K562 (cell line): ENCODE measurements around the gene CCSER2. TPM values are rescaled to one million over a fixed set of nuclear protein-coding genes. Genes with fewer than 3 reads are reported as not detected.

Experiments
- ATAC-seq: fragments of 200-7000 bp; cut with Tn5 transposase; 3 replicates; pipeline ENCODE4 v1.9.1; 2020; ENCODE audit warnings: moderate library complexity
- BruUV-seq: library from RNA; stranded (reverse); fragments of 400-500 nt; replicated peaks from 2 replicates; lab custom pipeline; 2021; lab: Mats Ljungman, UMichigan
- CTCF ChIA-PET: fragments of 300-600 bp; formaldehyde crosslinking; extraction: SDS; loops from one replicate; lab custom pipeline; 2021; ENCODE audit warnings: low intra/inter-chr PET ratio; lab: Yijun Ruan, JAX
- POLR2A ChIA-PET: fragments of 300-600, 350-650 bp; sonication (Branson Sonifier 250); formaldehyde crosslinking; extraction: SDS; loops from one replicate; lab custom pipeline; 2021; ENCODE audit warnings: antibody characterized with exemption, inconsistent platforms; lab: Yijun Ruan, JAX
- DNase-seq, 4 experiments: peaks; one replicate each; pipeline versions ENCODE4 v3.0.0 to v3.0.0-alpha.2; 2011 to 2018; ENCODE audit warnings: low spot score in 3 of 4, mixed read lengths in 3 of 4; ENCODE audit errors: extremely low read depth in 1 of 4
- FAIRE-seq: peaks from 2 replicates; lab custom pipeline; 2011; peaks lifted over from hg19 to GRCh38; lab: Jason Lieb, UNC
- H2AFZ ChIP-seq: 2 replicates; pipeline ENCODE4 v1.6.0; 2011; ENCODE audit warnings: low read depth, low read length, control low read depth, inconsistent platforms
- H3K27ac ChIP-seq: fragments of 200-600 bp; 3 replicates; pipeline ENCODE4 v1.8.0; 2011; ENCODE audit warnings: low read depth, mild to moderate bottlenecking, control low read depth, inconsistent platforms, low read length, moderate library complexity, mixed read lengths; ENCODE audit errors: extremely low read depth
- H3K27me3 ChIP-seq, 2 experiments: fragments of 300-600 bp in 1 of 2; 2 replicates in 1 of 2; 3 replicates in 1 of 2; pipeline versions ENCODE4 v1.6.0 to v1.8.0; 2011; ENCODE audit warnings: inconsistent platforms in 2 of 2, low read length in 2 of 2, mild to moderate bottlenecking in 1 of 2, mixed read lengths in 1 of 2, moderate library complexity in 1 of 2; ENCODE audit not compliant: control insufficient read depth in 2 of 2, insufficient read depth in 2 of 2
- H3K36me3 ChIP-seq: fragments of 300-600 bp; 3 replicates; pipeline ENCODE4 v1.8.0; 2011; ENCODE audit warnings: mild to moderate bottlenecking, low read length, inconsistent platforms; ENCODE audit not compliant: control insufficient read depth, insufficient read depth
- H3K4me1 ChIP-seq, 2 experiments: fragments of 200-600 bp in 1 of 2; replicated peaks in 1 of 2; 2 replicates in 1 of 2; 3 replicates in 1 of 2; pipeline versions ENCODE4 v1.5.1 to v1.8.0; 2011; ENCODE audit warnings: inconsistent platforms in 2 of 2, low read length in 2 of 2, mild to moderate bottlenecking in 1 of 2, mixed read lengths in 1 of 2, moderate library complexity in 1 of 2; ENCODE audit not compliant: control insufficient read depth in 2 of 2, insufficient read depth in 2 of 2
- H3K4me2 ChIP-seq: 2 replicates; pipeline ENCODE4 v1.6.1; 2011; ENCODE audit warnings: low read length, control low read depth, inconsistent platforms, mixed read lengths; ENCODE audit not compliant: insufficient read depth
- H3K4me3 ChIP-seq: fragments of 200-600 bp; sonication (generic), shearing (Covaris generic); 2 replicates; pipeline ENCODE4 v1.5.1; 2016; ENCODE audit warnings: control low read depth, inconsistent platforms
- H3K79me2 ChIP-seq: fragments of 200-600 bp; 3 replicates; pipeline ENCODE4 v1.8.0; 2011; ENCODE audit warnings: low read length, inconsistent platforms; ENCODE audit not compliant: control insufficient read depth, insufficient read depth
- H3K9ac ChIP-seq, 2 experiments: 2 replicates each; pipeline versions ENCODE4 v1.6.0 to v1.6.1; 2011; ENCODE audit warnings: low read depth in 2 of 2, low read length in 2 of 2, control low read depth in 1 of 2, inconsistent platforms in 1 of 2, mild to moderate bottlenecking in 1 of 2, mixed read lengths in 1 of 2; ENCODE audit not compliant: insufficient read depth in 1 of 2
- H3K9me1 ChIP-seq: one replicate; pipeline ENCODE4 v1.6.0; 2011; ENCODE audit warnings: inconsistent platforms, mild to moderate bottlenecking, low read length, moderate library complexity; ENCODE audit not compliant: control insufficient read depth, insufficient read depth
- H3K9me3 ChIP-seq: replicated peaks from 2 replicates; pipeline ENCODE4 v1.5.1; 2011; ENCODE audit warnings: low read depth, low read length, inconsistent platforms; ENCODE audit not compliant: control insufficient read depth, insufficient read depth
- H4K20me1 ChIP-seq: replicated peaks from 2 replicates; pipeline ENCODE4 v1.6.1; 2011; ENCODE audit warnings: low read length, inconsistent platforms, mixed read lengths; ENCODE audit not compliant: control insufficient read depth, insufficient read depth
- COPS2 ChIP-seq: fragments of 450-650 bp; conservative IDR thresholded peaks from 2 replicates; pipeline ENCODE4 v1.6.1; 2016; ENCODE audit warnings: mild to moderate bottlenecking, moderate library complexity
- KDM1A ChIP-seq, 2 experiments: fragments of 450-650 bp; IDR thresholded peaks; 2 replicates each; pipeline ENCODE4 v1.6.1; 2016; ENCODE audit warnings: mild to moderate bottlenecking in 2 of 2
- MXD1 ChIP-seq: fragments of 250-450 bp; sonication (Bioruptor Pico); IDR thresholded peaks from 2 replicates; pipeline ENCODE4 v1.8.0; 2021; ENCODE audit warnings: borderline replicate concordance, mild to moderate bottlenecking, moderate library complexity; ENCODE audit not compliant: poor library complexity, severe bottlenecking
- ZNF121 ChIP-seq: sonication (generic); formaldehyde crosslinking; conservative IDR thresholded peaks from 2 replicates; pipeline ENCODE4 v1.8.0; 2022; ENCODE audit warnings: missing genetic modification reagents
- WGBS: fragments of 100-300 bp; shearing (Covaris generic); methylation state at CpG from one replicate; pipeline ENCODE4 v1.1.6; 2016; ENCODE audit warnings: low coverage, mixed read lengths; ENCODE audit not compliant: insufficient coverage; ENCODE audit errors: missing lambda C conversion rate; 5-methylcytosine and 5-hydroxymethylcytosine counted together
- in situ Hi-C: fragments of 300-500 bp; cut with MboI; formaldehyde crosslinking; loops from 4 replicates; pipeline ENCODE4 v1.15.0; 2018; ENCODE audit warnings: inconsistent platforms, mixed read lengths
- intact Hi-C: fragments of 100-400 bp; cut with micrococcal nuclease; formaldehyde crosslinking; loops from 2 replicates; pipeline ENCODE4 v1.14.2; 2022
- polyA plus RNA-seq, 8 experiments: library from polyadenylated mRNA; depleted of rRNA in 4 of 8; stranded (reverse) in 5 of 8; unstranded in 3 of 8; fragments of >200 nt; fragmentation: Nextera tagmentation in 2 of 8; fragmentation: Illumina TruSeq in 1 of 8; extraction: Ambion mirVana in 2 of 8; extraction: Trizol in 1 of 8; gene quantifications; 2 replicates each; pipeline versions ENCODE4 v1.2.1 to v1.2.3, GENCODE V29; 2011 to 2014; ENCODE audit warnings: inconsistent platforms in 1 of 8, missing spikeins in 1 of 8
- total RNA-seq, 7 experiments: library from RNA; depleted of rRNA in 6 of 7; stranded (reverse); fragments of >200 nt in 6 of 7; fragmentation: Illumina TruSeq in 2 of 7; extraction: Trizol in 2 of 7; gene quantifications; 2 replicates each; pipeline versions ENCODE4 v1.2.1 to v1.2.3, GENCODE V29; 2011 to 2021; ENCODE audit warnings: low replicate concordance in 1 of 7

The CCSER2 gene
- total and polyA plus RNA-seq, 9 of the 15 experiments (the other 6 are each of a cell fraction or from before 2014, with no cell fraction given), result 2.7 to 15.1 (median 9.7) TPM

DNA sequence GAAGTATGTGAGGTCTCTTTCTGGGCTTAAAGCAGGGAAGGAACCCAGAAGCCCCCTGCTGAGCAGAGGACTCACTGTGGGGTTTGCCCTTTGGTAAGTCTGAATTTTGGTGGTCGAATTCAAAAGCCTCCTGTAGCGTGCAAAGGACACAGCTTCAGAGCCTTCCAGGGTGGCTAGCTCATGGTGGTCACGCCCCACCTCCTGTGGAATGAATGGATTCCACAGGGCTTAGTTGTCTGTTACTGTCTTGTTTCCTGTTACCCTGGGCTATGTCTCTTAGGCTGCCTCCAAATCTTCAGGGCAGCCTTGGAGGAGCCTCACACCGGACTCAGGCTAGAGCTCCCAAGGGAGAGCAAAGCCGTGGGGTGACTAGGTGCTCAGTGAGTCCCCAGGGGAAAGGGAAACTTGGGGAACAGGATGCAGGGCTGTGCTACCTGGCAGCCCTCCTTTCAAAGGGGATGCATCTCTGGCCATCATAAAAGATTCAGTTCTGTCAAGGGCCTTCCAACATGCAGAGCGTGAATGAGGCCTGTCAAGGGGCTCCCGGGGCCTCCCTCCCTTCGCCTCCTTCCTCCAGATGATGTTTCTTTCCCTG is 211.7 kb downstream of the CCSER2 start:
- ChIA-PET CTCF (interaction anchor here (0.7 to 7.7 kb wide), 4 partner anchors 110 to 1837 kb away, joined by 4 to 97 read pairs (median 32); no protein-coding TSS in a partner anchor), POLR2A (interaction anchor here (1.2 kb wide), 1 partner anchor 189 kb away, joined by 3 read pairs; no protein-coding TSS in a partner anchor)
- 0% methylated on average over 8 of the region's 8 CpGs for WGBS
- peaks cover 0 to 10% of the 10 kb centered on the region in 2 experiments; a peak in 3 of 5 replicates for H3K4me1 ChIP-seq
- no peak overlapping the region for H3K4me2 ChIP-seq
- no peaks in the 10 kb centered on the region for H3K9me3 ChIP-seq
- H3K9ac ChIP-seq, result peak overlapping the region in 1 of 2 experiments; percentile 38; a peak in 1 of 4 replicates
- intact Hi-C loops (loop anchor here (2.0 to 10.0 kb wide), 4 partner anchors 73 to 1835 kb away; no protein-coding TSS in a partner anchor), in situ Hi-C loops (loop anchor here (5.0 kb wide), 2 partner anchors 168 to 273 kb away; no protein-coding TSS in a partner anchor)
- H3K27me3 ChIP-seq, result peaks cover 2 to 34% of the 10 kb centered on the region in 2 experiments; a peak in 3 of 5 replicates
- H3K27ac ChIP-seq, result no peak overlapping the region
- H2AFZ ChIP-seq, result no peak overlapping the region
- no peaks in the 10 kb centered on the region for H3K36me3 ChIP-seq
- H3K4me3 ChIP-seq, result no peak overlapping the region
- H3K79me2 ChIP-seq, result no peaks in the 10 kb centered on the region
- ATAC-seq (no peak; the same call in 2 of the 3 replicates), FAIRE-seq (no peak), DNase-seq (no peak)
- H4K20me1 ChIP-seq, result no peaks in the 10 kb centered on the region
- H3K9me1 ChIP-seq, result no peaks in the 10 kb centered on the region
- BruUV-seq, result no TSS peak
- TF ChIP-seq KDM1A (IDR thresholded peaks at IDR 0.05) (no peak), ZNF121 (0 out of 2 replicates have a peak, but pooled peaks have one; percentile 29), COPS2 (no peak), MXD1 (CRISPR knock-in tag) (no peak)
